Measurements from ENCODE around the gene GTPBP1. TPM values are rescaled to one million over a fixed set of nuclear protein-coding genes. Genes with fewer than 3 reads are reported as not detected.

The GTPBP1 gene
- total RNA-seq, 1 experiment from 2014 or later: 28.9 TPM

GRCh38 chr22:38724176-38724575 lies 18.4 kb downstream of the GTPBP1 start:
- no peaks in the 10 kb centered on the region for H3K9me3 ChIP-seq (replicated peaks)
- H3K27ac ChIP-seq: no peak overlapping the region
- peaks cover under 1% of the 10 kb centered on the region; the same call in 1 of the 2 replicates for H3K4me1 ChIP-seq (replicated peaks)
- DNase-seq (ENCODE audit: low read depth in 1 of 2, low spot score in 2 of 2): no peak
- H3K27me3 ChIP-seq (replicated peaks): no peaks in the 10 kb centered on the region
- peaks cover 86% of the 10 kb centered on the region for H3K36me3 ChIP-seq
- H3K4me3 ChIP-seq: no peak overlapping the region

- Histone ChIP-seq H3K4me3 (no peak overlapping the region), H3K36me3 (peaks cover 94% of the 10 kb centered on the region), H3K9me3 (replicated peaks) (no peaks in the 10 kb centered on the region), H3K4me1 (replicated peaks) (no peaks in the 10 kb centered on the region), H3K27ac (no peak overlapping the region), H3K27me3 (replicated peaks) (no peaks in the 10 kb centered on the region)
- DNase-seq (ENCODE audit: low read depth in 1 of 2, low spot score in 2 of 2): no peak
Observed at GRCh38 chr22:38724926-38725571, 19.3 kb downstream of the GTPBP1 start.

GRCh38 chr22:38725900-38726655 lies 20.3 kb downstream of the GTPBP1 start:
- peaks cover 98% of the 10 kb centered on the region for H3K36me3 ChIP-seq
- H3K4me3 ChIP-seq: no peak overlapping the region

GRCh38 chr22:38727123-38727522 lies 21.4 kb downstream of the GTPBP1 start:
- Histone ChIP-seq H3K4me1 (replicated peaks) (no peaks in the 10 kb centered on the region), H3K27ac (no peak overlapping the region), H3K9me3 (replicated peaks) (no peaks in the 10 kb centered on the region), H3K4me3 (no peak overlapping the region), H3K36me3 (peaks cover 99% of the 10 kb centered on the region), H3K27me3 (replicated peaks) (no peaks in the 10 kb centered on the region)
- DNase-seq (ENCODE audit: low read depth in 1 of 2, low spot score in 2 of 2): no peak

More at GRCh38 chr22:38725900-38726655, 20.3 kb downstream of the GTPBP1 start:
- Histone ChIP-seq H3K27ac (no peak overlapping the region), H3K4me1 (replicated peaks) (no peaks in the 10 kb centered on the region), H3K27me3 (replicated peaks) (no peaks in the 10 kb centered on the region), H3K9me3 (replicated peaks) (no peaks in the 10 kb centered on the region)
- DNase-seq (ENCODE audit: low read depth in 1 of 2, low spot score in 2 of 2): no peak

- Histone ChIP-seq H3K27me3 (replicated peaks) (no peaks in the 10 kb centered on the region), H3K4me1 (replicated peaks) (no peaks in the 10 kb centered on the region), H3K36me3 (peaks cover 100% of the 10 kb centered on the region), H3K4me3 (no peak overlapping the region), H3K9me3 (replicated peaks) (no peaks in the 10 kb centered on the region), H3K27ac (no peak overlapping the region)
- DNase-seq (ENCODE audit: low read depth in 1 of 2, low spot score in 2 of 2): no peak
Observed at GRCh38 chr22:38727530-38728451, 22.0 kb downstream of the GTPBP1 start.

- H3K36me3 ChIP-seq: peaks cover 100% of the 10 kb centered on the region
- H3K27me3 ChIP-seq (replicated peaks): no peaks in the 10 kb centered on the region
- DNase-seq (ENCODE audit: low read depth in 1 of 2, low spot score in 2 of 2): no peak
- H3K27ac ChIP-seq: no peak overlapping the region
- no peak overlapping the region for H3K4me3 ChIP-seq
- no peaks in the 10 kb centered on the region for H3K9me3 ChIP-seq (replicated peaks)
- H3K4me1 ChIP-seq (replicated peaks): no peaks in the 10 kb centered on the region
Observed at GRCh38 chr22:38728871-38729796, 23.4 kb downstream of the GTPBP1 start.

- Histone ChIP-seq H3K4me1 (replicated peaks) (no peaks in the 10 kb centered on the region), H3K27me3 (replicated peaks) (no peaks in the 10 kb centered on the region), H3K36me3 (peaks cover 100% of the 10 kb centered on the region), H3K4me3 (no peak overlapping the region), H3K27ac (no peak overlapping the region), H3K9me3 (replicated peaks) (no peaks in the 10 kb centered on the region)
- no peak for DNase-seq (ENCODE audit: low read depth in 1 of 2, low spot score in 2 of 2)
Observed at GRCh38 chr22:38729946-38730345, 24.2 kb downstream of the GTPBP1 start.

- Histone ChIP-seq H3K27me3 (replicated peaks) (no peaks in the 10 kb centered on the region), H3K36me3 (peaks cover 100% of the 10 kb centered on the region), H3K27ac (no peak overlapping the region), H3K4me3 (no peak overlapping the region), H3K4me1 (replicated peaks) (no peaks in the 10 kb centered on the region), H3K9me3 (replicated peaks) (no peaks in the 10 kb centered on the region)
- peak in 1 of 2 experiments; percentile 37 for DNase-seq (ENCODE audit: low read depth in 1 of 2, low spot score in 2 of 2)
Observed at GRCh38 chr22:38730411-38730871, 24.7 kb downstream of the GTPBP1 start.

GRCh38 chr22:38731703-38732161 lies 26.0 kb downstream of the GTPBP1 start:
- Histone ChIP-seq H3K36me3 (peaks cover 100% of the 10 kb centered on the region), H3K27ac (no peak overlapping the region)
- peak in 1 of 2 experiments; percentile 41 for DNase-seq (ENCODE audit: low read depth in 1 of 2, low spot score in 2 of 2)

GRCh38 chr22:38732251-38732815 lies 26.6 kb downstream of the GTPBP1 start:
- Histone ChIP-seq H3K9me3 (replicated peaks) (no peaks in the 10 kb centered on the region), H3K27me3 (replicated peaks) (no peaks in the 10 kb centered on the region), H3K27ac (no peak overlapping the region), H3K4me3 (no peak overlapping the region), H3K36me3 (peaks cover 100% of the 10 kb centered on the region), H3K4me1 (replicated peaks) (no peaks in the 10 kb centered on the region)
- DNase-seq (ENCODE audit: low read depth in 1 of 2, low spot score in 2 of 2): peak in 1 of 2 experiments; percentile 37

More at GRCh38 chr22:38731703-38732161, 26.0 kb downstream of the GTPBP1 start:
- Histone ChIP-seq H3K4me3 (no peak overlapping the region), H3K4me1 (replicated peaks) (no peaks in the 10 kb centered on the region), H3K27me3 (replicated peaks) (no peaks in the 10 kb centered on the region), H3K9me3 (replicated peaks) (no peaks in the 10 kb centered on the region)

GRCh38 chr22:38733329-38733723 lies 27.6 kb downstream of the GTPBP1 start:
- Histone ChIP-seq H3K4me3 (no peak overlapping the region), H3K4me1 (replicated peaks) (no peaks in the 10 kb centered on the region), H3K27me3 (replicated peaks) (no peaks in the 10 kb centered on the region), H3K36me3 (peaks cover 100% of the 10 kb centered on the region), H3K27ac (no peak overlapping the region), H3K9me3 (replicated peaks) (no peaks in the 10 kb centered on the region)
- peak in 1 of 2 experiments; percentile 36 for DNase-seq (ENCODE audit: low read depth in 1 of 2, low spot score in 2 of 2)

GRCh38 chr22:38733724-38734381 lies 28.1 kb downstream of the GTPBP1 start:
- H3K36me3 ChIP-seq: peaks cover 100% of the 10 kb centered on the region
- no peak for DNase-seq (ENCODE audit: low read depth in 1 of 2, low spot score in 2 of 2)
- H3K27ac ChIP-seq: no peak overlapping the region
- no peaks in the 10 kb centered on the region for H3K27me3 ChIP-seq (replicated peaks)
- no peaks in the 10 kb centered on the region for H3K9me3 ChIP-seq (replicated peaks)
- H3K4me1 ChIP-seq (replicated peaks): no peaks in the 10 kb centered on the region
- H3K4me3 ChIP-seq: no peak overlapping the region

Measured in SJSA1 (cell line).